ENCODE measurements around the gene ATG9A. TPM values are rescaled to one million over a fixed set of nuclear protein-coding genes. Genes with fewer than 3 reads are reported as not detected.

Gene ATG9A
- total RNA-seq, 1 donor from 2014 or later = 78.7 TPM

- DNase-seq (ENCODE audit: low read depth) = peak; percentile 39
Observed at GRCh38 chr2:219176818-219177551, 52.5 kb downstream of the ATG9A start, which contains the start of gene CNPPD1. TSS of gene CNPPD1 (minus strand) at chr2:219176925. CDS start at chr2:219176828, 97 bp downstream.

- DNase-seq (ENCODE audit: low read depth) = peak; percentile 29
Observed at GRCh38 chr2:219175928-219176817, 53.3 kb downstream of the ATG9A start.

- no peak for DNase-seq (ENCODE audit: low read depth)
Observed at GRCh38 chr2:219175486-219175885, 54.0 kb downstream of the ATG9A start.

- DNase-seq (ENCODE audit: low read depth) = peak; percentile 53
Observed at GRCh38 chr2:219174801-219175200, 54.6 kb downstream of the ATG9A start.

- DNase-seq (ENCODE audit: low read depth) = peak; percentile 65
Observed at GRCh38 chr2:219174146-219174545, 55.3 kb downstream of the ATG9A start.

- DNase-seq (ENCODE audit: low read depth) = no peak
Observed at GRCh38 chr2:219173176-219173575, 56.3 kb downstream of the ATG9A start.

GRCh38 chr2:219172231-219173154 lies 56.9 kb downstream of the ATG9A start:
- no peak for DNase-seq (ENCODE audit: low read depth)

- peak; percentile 92 for DNase-seq (ENCODE audit: low read depth)
Observed at GRCh38 chr2:219171231-219171651, 58.2 kb downstream of the ATG9A start.

- DNase-seq (ENCODE audit: low read depth) = no peak
Observed at GRCh38 chr2:219169930-219170654, 59.3 kb downstream of the ATG9A start, which contains the start of gene SLC23A3. TSS of gene SLC23A3 (minus strand) at chr2:219170029. CDS start at chr2:219169984, 45 bp downstream.

Other genes starting within 250 kb of the ATG9A start
- gene FEV, start 244.5 kb downstream of the ATG9A start, total RNA-seq = not detected in 2 replicates
- gene CRYBA2, start 236.2 kb downstream of the ATG9A start, total RNA-seq = not detected in 2 replicates
- 0.65 TPM in 1 of 2 replicates, not detected in the other for gene CFAP65, start 188.1 kb downstream of the ATG9A start, total RNA-seq
- 0.25 TPM in 1 of 2 replicates, not detected in the other for gene IHH, start 168.7 kb downstream of the ATG9A start, total RNA-seq
- gene NHEJ1, start 68.8 kb downstream of the ATG9A start, total RNA-seq = 18.4 and 24.6 TPM in 2 replicates
- 1.0 and 1.6 TPM in 2 replicates for gene SLC23A3, start 59.6 kb downstream of the ATG9A start, total RNA-seq
- gene CNPPD1, start 52.7 kb downstream of the ATG9A start, total RNA-seq = 39.1 and 46.3 TPM in 2 replicates
- 65.6 and 73.5 TPM in 2 replicates for gene RETREG2, start 51.4 kb downstream of the ATG9A start, total RNA-seq
- gene ZFAND2B, start 22.9 kb downstream of the ATG9A start, total RNA-seq = 18.4 and 30.9 TPM in 2 replicates
- 17.2 and 23.9 TPM in 2 replicates for gene ABCB6, start 10.7 kb downstream of the ATG9A start, total RNA-seq
- 35.8 and 53.4 TPM in 2 replicates for gene ANKZF1, start 170 bp upstream of the ATG9A start, total RNA-seq
- gene GLB1L, start 15.8 kb upstream of the ATG9A start, total RNA-seq = 9.8 and 12.9 TPM in 2 replicates
- gene STK16, start 15.8 kb upstream of the ATG9A start, total RNA-seq = 30.7 and 52.7 TPM in 2 replicates
- gene TUBA4B, start 23.6 kb upstream of the ATG9A start, total RNA-seq = 0.25 TPM in 1 of 2 replicates, not detected in the other
- gene TUBA4A, start 24.3 kb upstream of the ATG9A start, total RNA-seq = 70.9 and 239 TPM in 2 replicates
- 83.7 and 90.7 TPM in 2 replicates for gene DNAJB2, start 49.7 kb upstream of the ATG9A start, total RNA-seq
- 0.35 and 0.52 TPM in 2 replicates for gene PTPRN, start 79.8 kb upstream of the ATG9A start, total RNA-seq
- not detected in 2 replicates for gene RESP18, start 103.1 kb upstream of the ATG9A start, total RNA-seq
- gene DNPEP, start 158.3 kb upstream of the ATG9A start, total RNA-seq = 53.1 and 61.0 TPM in 2 replicates
- gene DES, start 188.7 kb upstream of the ATG9A start, total RNA-seq = 0.30 and 0.69 TPM in 2 replicates
- 2.3 and 10.8 TPM in 2 replicates for gene SPEG, start 205.2 kb upstream of the ATG9A start, total RNA-seq